GM21825 (cell line): Measurements from ENCODE around the gene CREB3L1.

Experiments
- ATAC-seq: cut with Tn5 transposase; IDR thresholded peaks from one replicate; pipeline ENCODE4 v1.9.1; 2021; ENCODE audit warnings: mild to moderate bottlenecking, moderate library complexity; ENCODE audit not compliant: unreplicated experiment

Gene CREB3L1

DNA sequence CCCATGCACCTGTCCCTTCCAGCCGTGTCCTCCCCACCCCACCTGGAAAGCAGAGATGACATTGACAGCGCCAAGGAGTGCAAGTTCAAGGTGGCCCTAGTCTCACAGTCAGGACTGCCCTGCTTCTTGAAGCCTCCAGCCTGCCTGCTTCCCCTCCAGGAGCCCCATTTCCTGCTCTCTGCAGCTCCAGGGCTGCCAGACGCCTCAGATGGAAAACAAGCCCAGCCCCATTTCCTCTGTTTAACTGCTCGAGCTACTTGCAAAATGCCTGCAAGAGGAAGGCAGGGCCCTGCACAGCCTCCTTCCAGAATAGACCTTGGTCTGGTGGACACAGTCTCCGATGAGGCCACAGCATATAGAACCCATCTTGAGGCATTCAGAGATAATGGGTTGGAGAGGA, 64.8 kb downstream of the CREB3L1 start:
- ATAC-seq = no peak

DNA sequence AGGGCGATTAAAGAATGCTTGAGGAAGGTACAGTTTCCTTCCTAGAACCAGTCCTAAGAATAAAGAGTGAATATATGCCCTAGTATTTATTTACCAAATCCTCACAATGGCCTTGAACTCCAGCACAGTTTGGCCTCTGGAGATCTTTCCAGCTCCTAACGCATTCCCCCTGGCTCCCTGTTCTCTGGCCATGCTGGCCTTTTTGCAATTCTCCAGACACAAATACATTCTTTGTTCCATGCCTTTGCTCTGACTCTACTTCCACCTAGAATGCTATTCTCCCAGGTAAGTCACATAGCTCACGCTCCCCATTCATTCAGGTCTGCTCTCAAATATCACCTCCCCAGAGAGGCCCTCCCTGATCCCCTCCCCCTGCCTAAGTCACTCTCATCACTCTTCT, 66.1 kb downstream of the CREB3L1 start:
- no peak for ATAC-seq

DNA sequence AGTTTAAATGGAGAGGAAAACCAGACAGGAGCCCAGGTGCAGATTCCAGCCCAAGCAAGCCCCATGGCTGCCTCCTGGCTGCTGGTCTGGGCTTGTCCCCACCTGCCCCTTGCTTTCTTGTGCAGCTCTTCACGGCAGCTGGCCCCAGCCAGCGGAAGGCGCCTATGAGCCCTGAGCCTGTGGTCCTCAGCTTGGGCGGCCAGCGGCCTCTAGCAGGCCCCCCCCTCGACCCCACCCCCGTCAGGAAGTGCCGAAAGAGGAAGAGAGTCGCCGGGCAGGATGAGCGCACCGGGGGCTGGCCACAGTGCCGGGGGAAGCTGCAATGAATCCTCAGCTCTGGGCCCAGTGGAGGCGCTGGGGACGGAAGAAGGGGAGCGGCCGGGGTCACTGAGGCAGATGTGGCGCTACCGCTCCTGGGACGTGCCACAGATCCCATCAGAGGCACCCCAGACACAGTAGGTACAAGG, 67.7 kb downstream of the CREB3L1 start:
- no peak for ATAC-seq

DNA sequence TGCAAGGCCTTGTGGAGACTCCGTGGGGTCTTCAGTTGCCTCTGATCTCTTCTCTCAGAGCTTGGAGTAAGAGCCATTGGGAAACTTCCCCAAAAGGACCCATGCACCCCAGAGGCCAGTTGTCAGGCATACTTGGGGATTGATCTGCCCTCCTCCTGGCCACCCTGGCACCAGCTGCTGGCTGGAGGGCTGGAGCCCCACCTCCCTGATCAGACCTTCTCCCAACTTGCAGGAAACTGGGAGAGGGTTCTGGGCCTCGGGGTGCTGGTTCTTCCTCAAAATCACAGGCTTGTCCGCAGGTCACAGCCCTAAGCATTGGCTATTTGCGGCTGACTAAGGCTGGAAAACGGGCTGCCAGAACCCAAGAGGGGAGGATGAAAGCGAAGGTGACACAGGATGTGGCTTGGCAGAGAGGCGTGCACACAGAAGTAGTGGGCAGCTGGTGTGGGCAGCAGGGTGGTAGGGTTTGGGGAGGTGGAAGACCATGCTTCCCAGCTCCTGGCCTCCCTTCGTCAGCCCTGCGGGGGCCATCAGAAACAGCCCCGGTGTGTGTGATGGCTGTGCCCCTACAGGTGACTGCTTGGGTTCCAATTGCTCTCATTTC, 68.5 kb downstream of the CREB3L1 start:
- no peak for ATAC-seq

DNA sequence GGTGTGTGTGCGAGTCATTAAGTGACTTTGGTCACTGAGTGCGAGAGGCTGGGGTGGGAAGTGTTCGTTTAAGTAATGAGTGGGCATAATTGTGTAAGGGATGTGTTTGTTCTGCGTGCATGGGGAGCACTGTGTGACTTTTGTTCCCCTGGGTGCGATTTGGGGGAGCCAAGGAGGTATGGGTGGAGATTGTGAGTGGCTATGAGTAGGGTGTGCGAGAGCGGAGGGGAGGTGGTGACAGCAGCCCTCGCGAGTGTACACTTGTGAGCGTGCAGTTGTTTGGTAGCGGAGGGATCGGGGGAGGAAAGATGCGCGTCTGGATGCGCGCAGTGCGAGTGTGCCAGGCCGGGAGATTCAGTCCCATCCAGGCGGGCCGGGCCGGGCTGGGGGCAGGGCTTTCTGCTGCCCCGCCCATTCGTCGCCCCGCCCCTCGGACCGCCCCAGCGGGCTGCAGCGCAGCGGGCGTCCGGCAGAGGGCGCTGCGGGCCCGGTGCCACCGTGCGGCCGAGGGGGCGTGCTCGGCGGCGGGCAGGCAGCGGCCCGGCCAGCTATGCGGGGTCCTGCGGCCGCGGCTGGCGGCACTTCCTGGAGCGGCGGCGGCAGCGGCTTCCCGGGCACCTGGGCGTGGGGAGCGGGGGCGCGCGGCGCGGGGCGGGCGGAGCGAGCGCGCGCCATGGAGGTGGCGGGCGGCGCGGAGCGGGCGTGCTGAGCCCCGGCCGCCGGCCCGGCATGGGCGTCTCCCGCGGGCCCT, 69.6 kb downstream of the CREB3L1 start, which contains the start of gene DGKZ:
TSS of gene DGKZ (plus strand) at position 578 of the 751 bp plus-strand sequence. CDS start 197 bp downstream, outside the sequence.
- peak; percentile 66 for ATAC-seq

DNA sequence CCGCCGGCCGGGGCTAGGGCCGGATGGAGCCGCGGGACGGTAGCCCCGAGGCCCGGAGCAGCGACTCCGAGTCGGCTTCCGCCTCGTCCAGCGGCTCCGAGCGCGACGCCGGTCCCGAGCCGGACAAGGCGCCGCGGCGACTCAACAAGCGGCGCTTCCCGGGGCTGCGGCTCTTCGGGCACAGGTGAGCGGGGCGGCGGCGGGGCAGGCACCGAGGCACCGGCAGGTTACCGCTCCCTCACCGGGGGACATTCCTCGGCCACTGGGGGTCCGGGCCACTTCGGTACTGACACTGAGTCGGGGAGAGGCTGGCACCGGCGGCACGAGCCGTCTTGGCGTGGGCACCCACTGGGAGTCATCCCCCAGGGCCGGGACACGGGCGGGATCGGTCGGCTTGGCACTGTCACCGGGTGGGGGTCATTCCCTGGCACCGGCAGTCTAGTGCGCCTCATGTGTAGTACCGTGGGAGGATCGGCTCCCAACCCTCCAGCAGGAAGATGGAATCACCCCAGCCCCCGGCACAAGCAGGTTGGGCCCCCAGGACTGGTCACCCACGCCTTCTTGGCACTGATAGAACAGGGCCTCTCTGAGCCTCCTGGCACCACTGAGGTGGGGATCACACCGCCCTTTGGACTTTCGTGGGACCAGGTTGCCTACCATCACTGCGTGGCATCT, 70.3 kb downstream of the CREB3L1 start:
- ATAC-seq = no peak

DNA sequence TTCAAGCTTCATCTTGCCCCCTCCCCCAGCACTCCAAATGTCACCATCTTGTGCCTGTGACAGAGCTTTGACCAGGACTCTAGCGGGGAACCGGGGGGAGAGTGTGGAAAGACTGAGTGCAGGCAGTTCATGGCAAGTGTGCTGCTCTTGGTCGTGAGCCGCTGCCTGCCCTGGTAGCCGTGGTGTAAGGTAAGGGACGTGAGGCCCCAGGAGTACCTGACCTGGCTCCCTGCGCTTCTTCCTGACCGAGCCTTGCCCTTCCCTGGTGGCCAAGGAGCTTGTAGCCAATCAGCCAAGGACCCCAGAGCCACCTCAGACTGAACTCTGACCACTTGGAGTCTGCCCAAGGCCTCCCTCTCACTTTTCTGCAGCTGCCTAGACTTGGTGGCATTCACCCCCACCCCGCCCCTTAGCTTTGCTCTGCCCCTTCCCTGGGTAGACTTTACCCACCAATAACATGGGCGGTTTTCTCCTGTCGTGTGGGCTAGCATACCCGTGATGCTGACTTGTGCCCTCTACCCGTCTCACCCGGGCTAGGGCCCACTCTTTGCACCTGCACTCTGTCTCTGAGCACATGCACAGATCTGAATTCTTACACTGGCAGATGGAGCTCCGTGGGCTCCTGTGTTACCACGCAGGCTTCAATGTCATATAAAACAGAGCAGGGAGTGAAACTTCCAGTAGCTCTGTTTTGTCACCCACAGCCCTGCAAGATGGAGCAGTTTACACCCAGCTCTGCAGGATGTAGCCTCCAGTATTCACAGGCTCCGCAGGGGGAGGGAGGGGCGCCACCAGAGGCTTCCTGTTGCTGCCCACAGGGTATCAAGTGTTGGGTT, 71.3 kb downstream of the CREB3L1 start:
- no peak for ATAC-seq

DNA sequence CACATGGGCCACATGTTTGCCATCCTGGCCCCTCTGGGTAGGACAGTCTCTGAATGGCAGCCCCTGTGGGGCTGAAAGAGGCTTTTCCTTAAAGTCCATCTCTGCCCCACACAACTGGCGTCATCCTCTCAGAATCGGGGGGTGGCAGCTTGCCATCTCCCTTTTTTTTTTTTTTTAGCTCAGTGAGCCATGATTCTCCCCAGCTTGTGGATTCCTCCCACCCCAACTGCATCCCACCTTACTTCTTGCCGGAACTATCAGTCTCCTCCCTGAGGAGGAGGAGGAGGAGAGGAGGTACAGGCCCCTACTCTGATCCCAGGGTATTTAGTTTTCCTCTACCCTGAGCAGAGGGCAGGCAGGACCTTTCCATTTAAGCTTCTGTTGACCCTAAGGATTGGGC, 73.2 kb downstream of the CREB3L1 start:
- no peak for ATAC-seq

DNA sequence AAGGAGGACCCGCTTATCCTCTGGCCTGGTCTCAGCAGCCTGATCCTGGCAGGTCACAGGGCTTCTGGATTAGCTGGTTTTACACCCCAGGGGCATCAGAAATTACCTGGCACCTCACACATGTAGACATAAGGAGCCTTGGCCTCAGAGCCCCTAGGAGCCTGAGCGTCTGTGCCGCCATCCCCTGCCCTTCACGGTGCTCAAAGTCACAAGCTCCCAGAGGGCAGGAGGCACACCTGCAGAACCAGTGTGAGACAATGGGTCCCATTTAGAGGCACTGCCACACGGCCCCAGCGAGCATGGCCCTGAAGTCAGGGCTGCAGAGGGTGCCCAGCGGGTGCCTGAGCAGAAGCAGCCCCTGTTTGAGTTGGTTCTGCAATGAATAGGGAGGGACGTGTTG, 73.7 kb downstream of the CREB3L1 start:
- ATAC-seq = no peak

DNA sequence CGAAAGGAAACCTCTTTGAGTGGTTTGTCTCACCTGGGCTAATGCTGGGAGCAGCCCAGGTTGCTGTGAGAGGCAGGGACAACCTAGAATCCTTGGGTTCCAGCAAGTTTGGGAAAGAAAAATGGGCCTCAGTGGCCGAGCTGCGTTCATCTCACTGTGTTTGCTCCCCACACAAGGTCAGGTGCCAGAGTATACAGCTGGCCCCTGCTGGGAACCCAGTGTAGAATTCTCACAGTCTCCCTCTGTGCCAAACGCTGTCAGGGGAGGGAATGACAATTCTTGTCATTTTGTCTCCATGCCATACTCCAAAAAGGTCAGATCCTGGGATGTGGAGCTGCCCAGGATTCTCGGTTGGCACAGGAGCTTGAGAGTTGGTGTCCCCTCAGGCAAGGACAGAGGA, 74.1 kb downstream of the CREB3L1 start:
- no peak for ATAC-seq

DNA sequence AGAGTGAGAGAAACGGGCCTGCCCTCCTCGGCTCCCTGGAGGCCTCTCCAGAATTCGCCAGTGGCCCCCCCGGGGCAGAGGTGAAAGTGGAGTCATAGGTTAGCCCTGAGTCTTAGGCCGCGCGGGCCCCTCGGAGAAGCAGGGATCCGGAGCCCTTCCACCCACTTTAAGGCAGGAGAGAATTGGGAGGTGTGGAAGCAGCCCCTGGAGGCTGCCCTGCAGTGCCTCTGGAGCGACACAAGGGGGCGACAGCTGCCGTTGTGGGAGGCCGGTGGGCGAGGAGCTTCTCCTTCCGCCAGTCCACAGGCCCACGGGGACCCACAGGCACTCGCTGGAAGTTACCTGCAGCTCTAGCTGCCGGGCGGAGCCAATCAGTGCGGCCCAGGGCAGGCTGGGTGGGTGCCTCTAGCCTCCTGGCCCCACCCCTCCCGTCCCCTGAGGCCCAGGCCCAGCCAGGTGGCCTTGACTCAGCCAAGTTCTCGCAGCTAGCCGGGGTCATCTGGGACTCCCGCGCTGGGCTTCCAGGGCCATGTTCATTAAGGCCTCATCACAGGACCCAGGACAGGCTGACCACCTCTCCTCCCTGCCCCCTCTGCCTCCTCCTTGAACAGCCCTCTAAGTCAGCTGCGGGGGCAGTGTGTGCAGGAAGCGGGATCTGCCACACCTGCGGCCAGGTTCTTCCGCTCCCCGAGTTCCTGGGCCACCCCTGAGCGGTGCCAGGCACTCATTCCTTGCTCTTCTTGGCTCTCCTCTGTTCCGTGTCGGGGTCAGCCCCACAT, 74.8 kb downstream of the CREB3L1 start:
- ATAC-seq = no peak

DNA sequence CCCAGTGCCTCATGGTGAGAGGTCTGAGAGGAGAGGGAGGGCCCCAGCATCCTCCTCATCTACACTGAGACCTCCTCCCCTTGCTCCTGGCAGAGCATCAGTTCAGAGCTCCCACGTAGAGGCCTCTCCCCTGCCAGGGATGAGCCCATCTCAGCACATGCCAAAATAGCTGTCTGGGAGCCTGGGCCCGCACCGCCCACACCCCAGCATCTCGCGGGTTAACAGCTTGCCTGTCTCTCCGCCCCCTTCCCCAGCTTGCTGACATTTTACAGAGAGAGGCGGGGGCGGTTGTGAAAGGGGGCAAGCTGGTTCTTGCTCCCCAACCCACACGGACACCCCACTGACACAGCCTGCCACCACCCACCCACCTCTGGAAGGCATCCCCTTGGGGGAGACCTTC, 76.2 kb downstream of the CREB3L1 start:
- ATAC-seq = no peak

DNA sequence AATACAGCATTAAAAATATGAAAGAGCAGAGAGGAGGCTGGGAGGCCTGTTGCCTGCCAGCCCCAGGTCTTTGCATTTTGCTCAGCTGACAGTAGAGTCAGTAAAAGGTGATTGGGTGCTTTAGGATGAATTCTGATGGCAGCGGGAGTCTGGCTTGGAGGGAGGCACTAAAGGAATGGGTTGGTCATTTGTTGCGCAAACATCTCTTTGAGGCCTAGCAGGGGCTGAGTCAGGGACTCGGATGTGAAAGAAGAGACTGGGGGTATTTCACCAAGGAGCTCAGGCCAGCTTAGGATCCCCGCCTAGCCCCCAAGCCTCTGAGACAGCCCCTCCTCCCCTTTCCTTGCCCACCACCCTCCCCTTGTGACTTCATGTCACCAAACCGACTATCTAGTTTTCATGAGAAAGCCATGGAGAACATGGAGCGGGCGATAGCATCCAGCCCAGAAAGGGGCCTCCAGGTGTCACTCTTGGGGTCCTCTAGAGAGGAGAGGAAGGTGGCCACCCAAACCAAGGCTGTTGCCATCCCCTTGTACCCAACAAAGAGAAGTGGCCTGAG, 79.5 kb downstream of the CREB3L1 start:
- no peak for ATAC-seq

DNA sequence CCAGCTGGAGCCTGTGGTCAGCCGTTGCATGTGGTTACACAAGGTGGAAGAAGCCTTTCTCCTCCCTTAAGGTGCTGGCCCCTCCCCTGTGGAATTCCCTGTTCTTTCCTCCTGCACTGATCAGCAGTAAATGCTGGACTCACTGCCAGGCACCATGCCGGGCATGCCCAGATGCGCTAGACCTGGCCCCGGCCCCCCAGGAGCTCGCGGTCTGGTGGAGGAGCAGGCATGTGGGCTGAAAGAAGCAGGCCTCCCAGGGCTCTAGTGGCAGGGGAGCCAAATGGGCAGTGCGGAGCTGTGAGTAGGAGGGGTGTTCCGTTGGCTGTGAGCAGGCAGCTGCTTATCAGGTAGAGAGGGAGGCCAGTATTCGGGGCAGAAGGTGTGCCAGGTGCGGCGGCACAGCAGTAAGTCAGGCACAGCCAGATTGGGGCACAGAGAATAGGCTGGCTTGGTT, 80.0 kb downstream of the CREB3L1 start:
- ATAC-seq = no peak

DNA sequence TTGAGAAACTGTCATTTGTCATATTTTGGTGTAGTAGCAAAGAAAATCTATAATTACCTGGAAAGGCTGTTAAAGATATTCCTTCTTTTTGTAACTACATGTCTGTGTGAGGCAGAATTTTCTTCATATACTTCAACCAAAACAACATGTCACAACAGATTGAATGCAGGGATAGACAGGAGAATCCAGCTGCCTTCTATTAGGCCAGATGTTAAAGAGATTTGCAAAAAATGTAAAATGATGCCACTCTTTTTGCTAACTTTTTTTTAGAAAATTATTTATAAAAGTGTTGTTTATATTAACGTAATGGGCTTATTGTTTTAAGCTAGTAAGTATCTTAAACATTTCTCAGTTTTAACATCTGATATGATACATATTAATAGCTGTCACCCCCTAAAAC, 82.5 kb downstream of the CREB3L1 start:
- no peak for ATAC-seq

DNA sequence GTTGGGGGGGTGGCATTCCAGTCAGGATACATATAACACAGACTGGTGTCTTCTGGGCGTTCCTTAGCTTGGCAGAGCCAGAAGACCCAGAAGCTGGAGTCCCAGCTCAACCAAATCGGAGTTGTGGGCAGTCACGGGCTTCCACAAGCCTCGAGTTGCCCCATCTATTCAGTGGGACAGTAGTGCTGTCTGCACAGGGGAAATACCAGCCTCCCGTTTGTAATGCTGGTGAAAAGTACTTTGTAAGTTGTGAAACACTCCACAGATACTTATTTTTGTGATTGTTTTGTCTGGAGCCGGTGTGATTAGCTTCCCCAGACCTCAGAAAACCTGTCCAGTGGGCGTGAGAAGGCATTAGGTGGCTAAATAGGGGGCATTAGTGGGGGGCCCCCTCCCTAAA, 83.4 kb downstream of the CREB3L1 start:
- ATAC-seq = no peak

DNA sequence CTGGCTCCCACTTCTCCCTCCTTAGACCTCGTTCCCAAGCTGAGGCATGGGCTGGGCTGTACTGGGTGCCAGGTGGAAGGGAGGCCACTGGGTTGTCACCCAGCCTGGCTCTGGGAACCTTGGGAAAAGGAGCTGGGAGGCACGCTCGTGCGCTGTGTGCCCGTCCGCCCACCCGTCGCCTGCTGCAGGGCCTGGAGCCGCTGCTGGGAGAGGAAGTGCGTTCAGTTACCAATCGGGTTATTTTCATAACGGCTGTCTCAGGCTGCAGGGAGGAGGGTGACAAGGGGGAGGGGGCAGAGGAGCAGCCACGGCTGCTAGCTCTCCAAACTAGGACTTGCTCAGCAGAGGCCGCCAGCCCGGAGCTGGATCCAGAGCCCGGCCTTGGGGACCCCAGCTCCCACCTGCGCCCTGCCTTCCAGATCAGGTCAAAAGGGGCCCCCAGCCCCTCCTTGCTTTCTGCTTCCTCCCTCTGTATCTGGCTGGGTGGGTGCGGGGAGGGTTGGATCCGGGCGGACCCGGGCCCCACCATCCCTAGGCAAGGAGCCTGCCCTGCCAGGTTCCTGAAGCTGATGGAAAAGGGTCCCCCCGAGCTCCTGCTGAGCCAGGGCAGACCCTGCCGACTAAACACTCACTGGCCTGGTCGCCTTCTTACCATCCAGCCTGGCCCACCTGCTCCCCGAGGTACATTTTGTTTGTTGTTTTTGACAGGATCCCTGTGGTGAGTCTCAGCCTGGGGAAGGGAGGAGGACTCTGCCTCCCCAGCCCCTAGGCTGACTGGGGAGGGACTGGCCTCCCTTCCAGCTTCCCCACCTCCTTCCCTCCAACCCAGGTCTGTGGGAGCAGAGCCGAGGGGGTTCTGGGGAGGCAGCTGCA, 84.1 kb downstream of the CREB3L1 start:
- ATAC-seq = peak; percentile 87

DNA sequence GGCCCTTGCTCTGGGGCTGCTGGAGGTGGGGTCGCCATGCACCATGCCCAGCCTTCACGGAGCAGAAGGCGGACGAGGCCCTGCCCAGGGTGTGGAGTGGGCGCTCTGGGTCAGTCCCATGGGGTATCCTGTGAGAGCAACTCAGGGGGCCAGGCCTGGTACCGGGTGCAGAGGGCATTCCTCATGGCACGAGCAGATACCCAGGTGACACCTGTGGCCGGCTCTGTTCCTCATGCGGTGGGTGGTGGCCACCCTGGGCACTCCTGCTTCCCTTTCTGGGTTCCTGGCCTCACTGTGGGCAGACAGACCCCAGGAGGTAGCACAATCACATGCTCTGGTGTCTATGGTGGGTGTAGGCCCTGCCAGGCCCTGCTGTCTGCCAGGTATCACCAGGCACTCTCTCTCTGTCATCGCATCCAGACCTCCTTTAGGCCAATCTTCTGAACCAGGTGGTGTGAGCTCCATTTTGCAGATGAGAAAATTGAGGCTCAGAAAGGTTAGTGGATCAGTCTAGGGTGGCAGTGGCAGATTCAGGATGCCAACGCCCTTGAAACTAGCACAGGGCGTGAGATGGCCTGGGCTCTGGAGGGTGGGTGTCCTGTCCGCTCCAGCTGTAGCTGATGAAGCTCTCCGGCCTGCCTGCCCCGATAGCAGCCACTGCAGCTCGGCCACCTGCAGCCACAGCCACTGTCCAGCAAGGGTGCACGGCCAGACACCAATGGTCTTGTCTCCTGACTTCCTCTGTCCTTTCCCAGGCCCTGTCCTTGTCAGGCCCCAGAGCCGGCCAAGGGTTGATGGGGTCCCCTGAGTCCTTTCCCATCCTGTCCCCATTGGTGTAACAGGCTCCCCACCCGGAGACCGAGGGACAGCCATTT, 84.9 kb downstream of the CREB3L1 start:
- ATAC-seq = no peak
